Vagina (tissue), 2 donors: Measurements from ENCODE around the gene MAN2B2. TPM values are rescaled to one million over a fixed set of nuclear protein-coding genes. Genes with fewer than 3 reads are reported as not detected.

Source experiments
- DNase-seq, 2 donors: peaks; one replicate each; pipeline ENCODE4 v3.0.0-alpha.2; 2017; ENCODE audit errors: extremely low spot score in 2 of 2
- H3K27ac ChIP-seq: fragments of 200-600 bp; sonication (generic); one replicate; pipeline ENCODE4 v1.5.1; 2019
- H3K27me3 ChIP-seq: fragments of 200-600 bp; sonication (generic); one replicate; pipeline ENCODE4 v1.5.1; 2019
- H3K36me3 ChIP-seq, 2 donors: fragments of 200-600 bp; sonication (generic); one replicate each; pipeline ENCODE4 v1.5.1; 2017 to 2019
- H3K4me1 ChIP-seq: fragments of 200-600 bp; sonication (generic); one replicate; pipeline ENCODE4 v1.5.1; 2019
- H3K4me3 ChIP-seq, 2 donors: fragments of 200-600 bp; sonication (generic); 1 replicate in 1 of 2; 2 replicates in 1 of 2; pipeline ENCODE4 v1.5.1; 2016 to 2019
- H3K9me3 ChIP-seq: fragments of 200-600 bp; sonication (generic); one replicate; pipeline ENCODE4 v1.5.1; 2019
- CTCF ChIP-seq, 3 experiments: fragments of 450-650 bp in 2 of 3; fragments of 200-600 bp in 1 of 3; sonication (generic) in 1 of 3; IDR thresholded peaks; one replicate each; pipeline ENCODE4 v1.5.1; 2017 to 2019; ENCODE audit warnings: antibody characterized with exemption in 3 of 3, mild to moderate bottlenecking in 2 of 3, moderate library complexity in 2 of 3
- POLR2A ChIP-seq, 2 donors: fragments of 450-650 bp; IDR thresholded peaks; one replicate each; pipeline ENCODE4 v1.6.1; 2017; ENCODE audit warnings: antibody characterized with exemption in 2 of 2, mild to moderate bottlenecking in 2 of 2, moderate library complexity in 2 of 2
- POLR2AphosphoS5 ChIP-seq, 2 donors: sonication (generic); formaldehyde crosslinking; IDR thresholded peaks; one replicate each; pipeline ENCODE4 v1.9.0; 2017; ENCODE audit warnings: antibody characterized with exemption in 2 of 2, mild to moderate bottlenecking in 2 of 2, low read depth in 1 of 2; ENCODE audit not compliant: insufficient read depth in 1 of 2
- intact Hi-C: fragments of 100-400 bp; cut with DNase I; formaldehyde crosslinking; loops from one replicate; pipeline ENCODE4 v1.15.1; 2023
- total RNA-seq: library from RNA; depleted of rRNA; stranded (reverse); fragments of >200 nt; gene quantifications from one replicate; pipeline ENCODE4 v1.2.3, GENCODE V29; 2016

MAN2B2 gene
- total RNA-seq, 1 donor from 2014 or later = 26.3 TPM

- Histone ChIP-seq H3K9me3 (no peaks in the 10 kb centered on the region), H3K27ac (no peak overlapping the region), H3K27me3 (no peaks in the 10 kb centered on the region), H3K36me3 (peaks cover 0 to 22% of the 10 kb centered on the region in 2 donors), H3K4me1 (peaks cover 33% of the 10 kb centered on the region), H3K4me3 (no peak overlapping the region)
- DNase-seq = no peak
- TF ChIP-seq CTCF (IDR thresholded peaks at IDR 0.05) (no peak), POLR2A (IDR thresholded peaks at IDR 0.05) (no peak), POLR2AphosphoS5 (IDR thresholded peaks at IDR 0.05; ENCODE audit: insufficient read depth in 1 of 2, low read depth in 1 of 2) (no peak)
- intact Hi-C loops = no loop called here
Measured at GRCh38 chr4:6639137-6639680, 64.2 kb downstream of the MAN2B2 start.

GRCh38 chr4:6640292-6641163, 65.5 kb downstream of the MAN2B2 start, which contains the start of gene MRFAP1:
Gene MRFAP1, plus strand, starts transcription at chr4:6640685. Its CDS starts 178 bp downstream, at chr4:6640863.
- no peaks in the 10 kb centered on the region for H3K9me3 ChIP-seq
- TF ChIP-seq CTCF (IDR thresholded peaks at IDR 0.05) = no peak
- peak in 1 of 2 donors; percentile 90 for TF ChIP-seq POLR2A (IDR thresholded peaks at IDR 0.05)
- peak; percentile 88 to 97 for TF ChIP-seq POLR2AphosphoS5 (IDR thresholded peaks at IDR 0.05; ENCODE audit: insufficient read depth in 1 of 2, low read depth in 1 of 2)
- H3K36me3 ChIP-seq = peaks cover 0 to 22% of the 10 kb centered on the region in 2 donors
- DNase-seq = no peak
- no peaks in the 10 kb centered on the region for H3K27me3 ChIP-seq
- peaks cover 31% of the 10 kb centered on the region for H3K4me1 ChIP-seq
- peak within 1 kb of the TSS; percentile 91 for H3K27ac ChIP-seq
- intact Hi-C loops = no loop called here
- H3K4me3 ChIP-seq = peak within 1 kb of the TSS; percentile 79 to 81

GRCh38 chr4:6641164-6641970, 66.4 kb downstream of the MAN2B2 start:
- DNase-seq = no peak
- H3K9me3 ChIP-seq = no peaks in the 10 kb centered on the region
- intact Hi-C loops = no loop called here
- H3K4me1 ChIP-seq = peaks cover 31% of the 10 kb centered on the region
- H3K27me3 ChIP-seq = no peaks in the 10 kb centered on the region
- H3K27ac ChIP-seq = peak overlapping the region; percentile 91
- peak overlapping the region; percentile 79 to 81 for H3K4me3 ChIP-seq
- no peak for TF ChIP-seq CTCF (IDR thresholded peaks at IDR 0.05)
- no peak for TF ChIP-seq POLR2AphosphoS5 (IDR thresholded peaks at IDR 0.05; ENCODE audit: insufficient read depth in 1 of 2, low read depth in 1 of 2)
- no peak for TF ChIP-seq POLR2A (IDR thresholded peaks at IDR 0.05)
- H3K36me3 ChIP-seq = peaks cover 0 to 22% of the 10 kb centered on the region in 2 donors

GRCh38 chr4:6641971-6642320, 67.0 kb downstream of the MAN2B2 start:
- DNase-seq = no peak
- TF ChIP-seq CTCF (IDR thresholded peaks at IDR 0.05) = no peak
- TF ChIP-seq POLR2A (IDR thresholded peaks at IDR 0.05) = no peak
- no peak for TF ChIP-seq POLR2AphosphoS5 (IDR thresholded peaks at IDR 0.05; ENCODE audit: insufficient read depth in 1 of 2, low read depth in 1 of 2)
- Histone ChIP-seq H3K36me3 (peaks cover 0 to 22% of the 10 kb centered on the region in 2 donors), H3K27ac (peak overlapping the region; percentile 91), H3K9me3 (no peaks in the 10 kb centered on the region), H3K27me3 (no peaks in the 10 kb centered on the region), H3K4me1 (peaks cover 31% of the 10 kb centered on the region), H3K4me3 (peak overlapping the region; percentile 79 to 81)
- intact Hi-C loops = no loop called here
